ENCODE results near the gene CFAP61. TPM values are rescaled to one million over a fixed set of nuclear protein-coding genes. Genes with fewer than 3 reads are reported as not detected.

CFAP61 gene
- total RNA-seq, 1 donor from 2014 or later = not detected

DNA sequence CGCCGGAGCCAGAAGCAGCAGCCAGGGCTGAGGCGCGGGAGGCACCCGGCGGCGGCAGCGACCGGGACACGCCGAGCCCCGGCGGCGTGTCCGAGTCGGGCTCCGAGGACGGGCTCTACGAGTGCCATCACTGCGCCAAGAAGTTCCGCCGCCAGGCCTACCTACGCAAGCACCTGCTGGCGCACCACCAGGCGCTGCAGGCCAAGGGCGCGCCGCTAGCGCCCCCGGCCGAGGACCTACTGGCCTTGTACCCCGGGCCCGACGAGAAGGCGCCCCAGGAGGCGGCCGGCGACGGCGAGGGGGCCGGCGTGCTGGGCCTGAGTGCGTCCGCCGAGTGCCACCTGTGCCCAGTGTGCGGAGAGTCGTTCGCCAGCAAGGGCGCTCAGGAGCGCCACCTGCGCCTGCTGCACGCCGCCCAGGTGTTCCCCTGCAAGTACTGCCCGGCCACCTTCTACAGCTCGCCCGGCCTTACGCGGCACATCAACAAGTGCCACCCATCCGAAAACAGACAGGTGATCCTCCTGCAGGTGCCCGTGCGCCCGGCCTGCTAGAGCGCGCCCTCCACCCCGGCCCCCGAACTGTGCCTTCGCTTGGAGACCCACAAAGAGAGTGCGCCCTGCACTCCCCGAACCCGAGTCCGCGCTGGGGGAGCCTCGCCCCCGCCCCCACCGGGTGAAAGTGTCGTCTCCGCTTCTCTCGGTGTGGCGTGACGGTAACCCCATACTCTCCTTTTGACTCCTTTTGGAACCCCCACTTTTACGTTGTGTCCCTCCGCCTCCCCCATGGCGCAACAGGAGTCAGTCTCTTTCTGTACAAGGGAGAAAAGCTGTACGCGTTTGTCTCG lies 317.1 kb downstream of the CFAP61 start:
- peak overlapping the region; percentile 89 for H3K27ac Mint-ChIP-seq
- H3K4me3 Mint-ChIP-seq = peak overlapping the region; percentile 88
- H3K27me3 Mint-ChIP-seq (ENCODE audit: insufficient read depth) = peaks cover 60% of the 10 kb centered on the region
- intact Hi-C loops (cut with micrococcal nuclease) = loop anchor here (1.0 to 5.0 kb wide), 6 partner anchors 9 to 731 kb away; partner anchors contain the start of gene RALGAPA2
- H3K9me3 Mint-ChIP-seq = no peaks in the 10 kb centered on the region
- H3K36me3 Mint-ChIP-seq (ENCODE audit: low read depth) = peaks cover 13% of the 10 kb centered on the region
- DNase-seq (ENCODE audit: low spot score) = no peak
- peaks cover 28% of the 10 kb centered on the region for H3K4me1 Mint-ChIP-seq (ENCODE audit: low read depth)

- H3K36me3 Mint-ChIP-seq (ENCODE audit: low read depth) = peaks cover 13% of the 10 kb centered on the region
- peaks cover 63% of the 10 kb centered on the region for H3K27me3 Mint-ChIP-seq (ENCODE audit: insufficient read depth)
- H3K9me3 Mint-ChIP-seq = no peaks in the 10 kb centered on the region
- H3K4me3 Mint-ChIP-seq = peak overlapping the region; percentile 88
- H3K4me1 Mint-ChIP-seq (ENCODE audit: low read depth) = peaks cover 28% of the 10 kb centered on the region
- no peak for DNase-seq (ENCODE audit: low spot score)
- intact Hi-C loops (cut with micrococcal nuclease) = loop anchor here (1.0 to 5.0 kb wide), 6 partner anchors 10 to 731 kb away; partner anchors contain the start of gene RALGAPA2
- H3K27ac Mint-ChIP-seq = peak overlapping the region; percentile 89
Observed at GRCh38 chr20:20370094-20370575, 317.8 kb downstream of the CFAP61 start.

DNA sequence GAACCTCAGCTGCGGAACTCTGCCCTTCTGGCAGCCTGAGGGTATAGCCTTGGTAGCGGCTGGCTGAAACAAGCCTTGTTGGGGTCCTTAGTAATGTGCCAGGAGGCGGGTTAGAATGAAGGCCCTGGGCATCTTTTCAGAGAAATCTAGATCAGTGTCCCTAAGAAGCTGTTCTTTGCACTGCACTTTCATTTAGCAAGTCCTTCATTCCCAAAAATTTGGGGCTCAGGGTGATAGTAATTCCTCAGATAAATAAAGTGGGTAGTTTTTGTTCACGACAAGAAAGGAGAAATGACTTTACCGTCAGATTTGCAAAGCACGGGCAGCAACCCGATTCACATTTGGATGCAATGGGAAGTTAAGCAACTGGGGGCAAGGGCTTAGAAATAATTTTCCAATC lies 318.8 kb downstream of the CFAP61 start:
- DNase-seq (ENCODE audit: low spot score) = no peak
- H3K9me3 Mint-ChIP-seq = no peaks in the 10 kb centered on the region
- peaks cover 21% of the 10 kb centered on the region for H3K4me1 Mint-ChIP-seq (ENCODE audit: low read depth)
- intact Hi-C loops (cut with micrococcal nuclease) = loop anchor here (2.0 to 5.0 kb wide), 4 partner anchors 36 to 730 kb away; partner anchors contain the start of gene RALGAPA2
- peaks cover 57% of the 10 kb centered on the region for H3K27me3 Mint-ChIP-seq (ENCODE audit: insufficient read depth)
- H3K36me3 Mint-ChIP-seq (ENCODE audit: low read depth) = peaks cover 13% of the 10 kb centered on the region
- no peak overlapping the region for H3K27ac Mint-ChIP-seq
- H3K4me3 Mint-ChIP-seq = peak overlapping the region; percentile 78

GRCh38 chr20:20371681-20372080 lies 319.3 kb downstream of the CFAP61 start:
- H3K9me3 Mint-ChIP-seq = no peaks in the 10 kb centered on the region
- H3K4me1 Mint-ChIP-seq (ENCODE audit: low read depth) = peaks cover 15% of the 10 kb centered on the region
- peaks cover 13% of the 10 kb centered on the region for H3K36me3 Mint-ChIP-seq (ENCODE audit: low read depth)
- peak overlapping the region; percentile 78 for H3K4me3 Mint-ChIP-seq
- H3K27ac Mint-ChIP-seq = no peak overlapping the region
- no peak for DNase-seq (ENCODE audit: low spot score)
- intact Hi-C loops (cut with micrococcal nuclease) = loop anchor here (2.0 to 5.0 kb wide), 4 partner anchors 36 to 729 kb away; partner anchors contain the start of gene RALGAPA2
- H3K27me3 Mint-ChIP-seq (ENCODE audit: insufficient read depth) = peaks cover 54% of the 10 kb centered on the region

- Mint-ChIP-seq H3K9me3 (no peaks in the 10 kb centered on the region), H3K4me3 (no peak overlapping the region), H3K36me3 (ENCODE audit: low read depth) (peaks cover 13% of the 10 kb centered on the region), H3K27me3 (ENCODE audit: insufficient read depth) (peaks cover 54% of the 10 kb centered on the region), H3K27ac (no peak overlapping the region), H3K4me1 (ENCODE audit: low read depth) (peaks cover 15% of the 10 kb centered on the region)
- intact Hi-C loops (cut with micrococcal nuclease) = loop anchor here (5.0 kb wide), 2 partner anchors 34 to 339 kb away; partner anchors contain the start of gene RALGAPA2
- no peak for DNase-seq (ENCODE audit: low spot score)
Observed at GRCh38 chr20:20373091-20373571, 320.8 kb downstream of the CFAP61 start.

GRCh38 chr20:20375862-20376261 lies 323.5 kb downstream of the CFAP61 start:
- Mint-ChIP-seq H3K9me3 (peaks cover 7% of the 10 kb centered on the region), H3K27ac (no peak overlapping the region), H3K4me3 (no peak overlapping the region), H3K36me3 (ENCODE audit: low read depth) (peaks cover 9% of the 10 kb centered on the region), H3K4me1 (ENCODE audit: low read depth) (peaks cover 8% of the 10 kb centered on the region), H3K27me3 (ENCODE audit: insufficient read depth) (peaks cover 43% of the 10 kb centered on the region)
- intact Hi-C loops (cut with micrococcal nuclease) = no loop called here
- DNase-seq (ENCODE audit: low spot score) = no peak

DNA sequence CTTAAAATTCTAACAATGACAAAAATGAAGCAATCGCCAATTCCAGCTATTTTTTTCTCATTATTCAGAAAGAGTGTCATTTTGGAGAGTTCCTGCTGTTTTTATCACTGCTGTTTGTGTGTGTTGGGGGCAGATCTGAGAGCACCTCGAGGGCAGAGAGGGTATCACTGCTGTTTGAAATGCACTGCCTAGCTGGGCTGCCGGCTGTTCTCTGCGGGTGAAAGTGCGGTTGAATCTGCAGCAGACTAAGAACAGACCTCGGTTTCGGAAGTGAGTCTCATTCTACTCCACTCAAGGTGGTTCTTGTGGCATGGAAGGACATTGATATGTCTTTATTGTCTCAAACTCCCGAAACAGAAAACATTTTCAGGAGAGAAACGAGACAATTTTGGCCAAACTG lies 333.9 kb downstream of the CFAP61 start:
- intact Hi-C loops (cut with micrococcal nuclease) = no loop called here
- Mint-ChIP-seq H3K4me3 (no peak overlapping the region), H3K27me3 (ENCODE audit: insufficient read depth) (peaks cover 4% of the 10 kb centered on the region), H3K4me1 (ENCODE audit: low read depth) (no peaks in the 10 kb centered on the region), H3K9me3 (no peaks in the 10 kb centered on the region), H3K36me3 (ENCODE audit: low read depth) (no peaks in the 10 kb centered on the region), H3K27ac (no peak overlapping the region)
- DNase-seq (ENCODE audit: low spot score) = no peak

DNA sequence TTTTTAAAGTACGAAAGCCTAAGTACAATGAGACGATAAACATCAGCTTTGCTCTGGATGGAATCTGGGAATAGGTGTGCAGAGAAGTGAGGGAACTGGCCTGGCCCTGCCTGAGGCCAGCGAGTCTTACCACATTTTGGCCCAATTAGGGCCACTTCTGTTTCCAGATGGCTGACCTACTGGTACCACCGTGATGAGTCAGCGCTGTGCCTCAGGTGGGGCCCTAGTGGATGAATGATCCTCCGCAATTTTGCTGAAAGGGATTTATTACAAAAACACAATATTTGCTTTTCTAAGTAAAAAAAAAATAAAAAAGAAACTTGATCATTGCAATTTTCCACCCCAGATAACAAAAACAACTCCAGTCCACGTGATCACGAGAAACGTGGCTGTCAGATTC lies 338.1 kb downstream of the CFAP61 start:
- no peaks in the 10 kb centered on the region for H3K9me3 Mint-ChIP-seq
- H3K27me3 Mint-ChIP-seq (ENCODE audit: insufficient read depth) = no peaks in the 10 kb centered on the region
- no peaks in the 10 kb centered on the region for H3K36me3 Mint-ChIP-seq (ENCODE audit: low read depth)
- H3K4me1 Mint-ChIP-seq (ENCODE audit: low read depth) = no peaks in the 10 kb centered on the region
- DNase-seq (ENCODE audit: low spot score) = no peak
- H3K4me3 Mint-ChIP-seq = no peak overlapping the region
- intact Hi-C loops (cut with micrococcal nuclease) = no loop called here
- H3K27ac Mint-ChIP-seq = no peak overlapping the region

DNA sequence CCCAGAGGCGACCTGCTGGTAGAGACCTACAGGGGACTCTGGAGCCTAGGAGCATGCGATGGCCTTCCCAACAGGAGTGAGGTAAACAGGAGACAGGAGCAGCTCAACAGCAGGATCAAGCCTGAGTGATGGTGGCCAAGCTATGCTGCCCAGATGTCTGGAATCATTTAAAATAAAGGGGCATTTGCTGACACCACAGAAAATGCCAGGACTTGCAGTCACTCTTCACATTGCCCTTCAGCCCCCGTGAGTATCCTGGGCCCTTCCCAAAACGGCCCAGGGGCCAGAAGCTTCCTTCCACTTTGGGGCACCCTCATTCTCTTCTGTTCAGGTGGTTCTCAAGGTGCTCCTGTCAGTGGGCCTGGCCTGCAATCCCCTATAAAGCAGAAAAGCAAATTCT lies 338.8 kb downstream of the CFAP61 start:
- DNase-seq (ENCODE audit: low spot score) = no peak
- Mint-ChIP-seq H3K27me3 (ENCODE audit: insufficient read depth) (no peaks in the 10 kb centered on the region), H3K36me3 (ENCODE audit: low read depth) (no peaks in the 10 kb centered on the region), H3K4me3 (no peak overlapping the region), H3K27ac (no peak overlapping the region), H3K4me1 (ENCODE audit: low read depth) (no peaks in the 10 kb centered on the region), H3K9me3 (no peaks in the 10 kb centered on the region)
- intact Hi-C loops (cut with micrococcal nuclease) = no loop called here

DNA sequence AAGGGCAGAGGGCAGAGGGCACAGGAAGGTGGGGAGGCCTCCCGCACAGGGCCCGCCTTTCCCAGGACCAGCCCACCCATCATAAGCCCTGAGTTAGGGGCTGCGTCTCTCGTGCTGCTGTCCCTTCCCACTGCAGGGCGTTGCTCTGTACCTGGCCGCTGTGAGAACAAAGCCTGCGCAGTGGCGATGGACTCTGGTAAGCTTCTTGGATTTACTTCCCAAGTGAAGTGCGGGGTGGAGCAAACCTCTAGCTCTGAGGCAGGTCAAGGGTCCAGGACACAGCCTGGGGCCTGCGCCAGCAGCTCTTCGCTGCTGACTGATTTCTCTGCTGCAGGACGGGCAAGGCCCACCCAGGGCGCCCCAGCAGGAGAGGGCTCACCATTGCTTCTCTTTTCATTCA lies 339.4 kb downstream of the CFAP61 start:
- no peak for DNase-seq (ENCODE audit: low spot score)
- H3K27ac Mint-ChIP-seq = no peak overlapping the region
- H3K4me1 Mint-ChIP-seq (ENCODE audit: low read depth) = no peaks in the 10 kb centered on the region
- intact Hi-C loops (cut with micrococcal nuclease) = no loop called here
- H3K27me3 Mint-ChIP-seq (ENCODE audit: insufficient read depth) = no peaks in the 10 kb centered on the region
- H3K9me3 Mint-ChIP-seq = no peaks in the 10 kb centered on the region
- H3K4me3 Mint-ChIP-seq = no peak overlapping the region
- no peaks in the 10 kb centered on the region for H3K36me3 Mint-ChIP-seq (ENCODE audit: low read depth)

- Mint-ChIP-seq H3K27ac (no peak overlapping the region), H3K27me3 (ENCODE audit: insufficient read depth) (no peaks in the 10 kb centered on the region), H3K36me3 (ENCODE audit: low read depth) (no peaks in the 10 kb centered on the region), H3K9me3 (no peaks in the 10 kb centered on the region), H3K4me1 (ENCODE audit: low read depth) (no peaks in the 10 kb centered on the region), H3K4me3 (no peak overlapping the region)
- intact Hi-C loops (cut with micrococcal nuclease) = no loop called here
- no peak for DNase-seq (ENCODE audit: low spot score)
Observed at GRCh38 chr20:20393207-20394120, 341.1 kb downstream of the CFAP61 start.

DNA sequence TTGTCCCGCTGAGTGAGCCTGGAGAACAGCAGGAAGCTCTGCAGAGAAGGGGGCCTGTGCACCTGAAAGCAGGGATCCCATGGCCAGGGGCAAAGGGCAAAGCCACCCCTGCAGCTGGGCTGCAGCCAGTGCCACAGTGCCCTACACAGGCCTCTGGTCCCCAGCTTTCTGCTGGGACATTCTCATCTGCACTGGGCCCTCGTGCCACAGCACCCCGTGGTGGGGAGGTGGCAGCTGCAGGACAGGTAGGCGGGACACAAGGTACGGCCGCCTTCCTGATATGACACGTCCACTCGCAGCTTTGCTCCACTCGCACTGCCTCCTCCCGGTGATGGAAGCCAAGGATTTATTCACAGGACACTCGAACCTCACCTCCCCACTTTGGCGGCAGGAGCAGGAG lies 342.8 kb downstream of the CFAP61 start:
- Mint-ChIP-seq H3K4me3 (no peak overlapping the region), H3K4me1 (ENCODE audit: low read depth) (no peaks in the 10 kb centered on the region), H3K27me3 (ENCODE audit: insufficient read depth) (no peaks in the 10 kb centered on the region), H3K9me3 (no peaks in the 10 kb centered on the region), H3K36me3 (ENCODE audit: low read depth) (no peaks in the 10 kb centered on the region), H3K27ac (no peak overlapping the region)
- intact Hi-C loops (cut with micrococcal nuclease) = no loop called here
- no peak for DNase-seq (ENCODE audit: low spot score)
